GM12878 (cell line): Measurements from ENCODE around the gene RNLS. TPM values are rescaled to one million over a fixed set of nuclear protein-coding genes. Genes with fewer than 3 reads are reported as not detected.

Experiments
- ATAC-seq: fragments of 200-7000 bp; cut with Tn5 transposase; 3 replicates; pipeline ENCODE4 v1.9.1; 2020; ENCODE audit warnings: mild to moderate bottlenecking, moderate library complexity
- BruUV-seq: library from RNA; stranded (reverse); fragments of 400-500 nt; replicated peaks from 2 replicates; lab custom pipeline; 2021; lab: Mats Ljungman, UMichigan
- CTCF ChIA-PET: fragments of 300-600 bp; sonication (Branson Sonifier 250); formaldehyde crosslinking; extraction: SDS; loops from one replicate; lab custom pipeline; 2021; ENCODE audit warnings: inconsistent platforms; lab: Yijun Ruan, JAX
- POLR2A ChIA-PET: fragments of 350-600 bp; formaldehyde crosslinking; extraction: SDS; loops from one replicate; lab custom pipeline; 2021; ENCODE audit warnings: inconsistent platforms; lab: Charles Lee
- RAD21 ChIA-PET: fragments of 300-600 bp; sonication (Branson Sonifier 250); formaldehyde crosslinking; loops from one replicate; lab custom pipeline; 2023; ENCODE audit warnings: antibody characterized with exemption; ENCODE audit not compliant: unreplicated experiment; lab: Charles Lee
- SMC1A ChIA-PET: fragments of 300-600 bp; sonication (Branson Sonifier 250); formaldehyde crosslinking; loops from one replicate; lab custom pipeline; 2023; ENCODE audit not compliant: unreplicated experiment, uncharacterized antibody; lab: Charles Lee
- DNase-seq: peaks from one replicate; pipeline ENCODE4 v3.0.0-alpha.2; 2011; ENCODE audit warnings: low read depth, low spot score
- FAIRE-seq: peaks from 3 replicates; lab custom pipeline; 2011; peaks lifted over from hg19 to GRCh38; lab: Jason Lieb, UNC
- H2AFZ ChIP-seq: 2 replicates; pipeline ENCODE4 v1.6.0; 2011; ENCODE audit warnings: low read depth, low read length, control low read depth; ENCODE audit not compliant: control insufficient read depth
- H3K27ac ChIP-seq: 2 replicates; pipeline ENCODE4 v1.5.1; 2011; ENCODE audit warnings: control low read depth; ENCODE audit not compliant: control insufficient read depth, insufficient read depth
- H3K27me3 ChIP-seq, 2 experiments: replicated peaks in 1 of 2; 2 replicates each; pipeline versions ENCODE4 v1.6.0 to v1.6.1; 2011; ENCODE audit warnings: low read length in 1 of 2; ENCODE audit not compliant: control insufficient read depth in 2 of 2, insufficient read depth in 2 of 2
- H3K36me3 ChIP-seq, 2 experiments: 2 replicates each; pipeline ENCODE4 v1.5.1; 2011; ENCODE audit warnings: low read length in 1 of 2; ENCODE audit not compliant: control insufficient read depth in 2 of 2, insufficient read depth in 2 of 2
- H3K4me1 ChIP-seq: 2 replicates; pipeline ENCODE4 v1.6.1; 2011; ENCODE audit warnings: mild to moderate bottlenecking, low read length, moderate library complexity, mixed read lengths; ENCODE audit not compliant: control insufficient read depth, insufficient read depth
- H3K4me2 ChIP-seq: 2 replicates; pipeline ENCODE4 v1.6.0; 2011; ENCODE audit warnings: control low read depth; ENCODE audit not compliant: control insufficient read depth, insufficient read depth
- H3K4me3 ChIP-seq: fragments of 200-600 bp; sonication (generic); 2 replicates; pipeline ENCODE4 v1.5.1; 2016
- H3K79me2 ChIP-seq: 2 replicates; pipeline ENCODE4 v1.6.0; 2011; ENCODE audit warnings: low read length; ENCODE audit not compliant: control insufficient read depth, insufficient read depth
- H3K9ac ChIP-seq: 2 replicates; pipeline ENCODE4 v1.8.0; 2011; ENCODE audit warnings: low read length, control low read depth, mixed read lengths; ENCODE audit not compliant: control insufficient read depth, insufficient read depth
- H3K9me3 ChIP-seq: replicated peaks from 3 replicates; pipeline ENCODE4 v1.5.1; 2011; ENCODE audit warnings: mild to moderate bottlenecking, low read length; ENCODE audit not compliant: control insufficient read depth, insufficient read depth
- H4K20me1 ChIP-seq: 2 replicates; pipeline ENCODE4 v1.6.0; 2011; ENCODE audit not compliant: control insufficient read depth, insufficient read depth
- BCL11A ChIP-seq: IDR thresholded peaks from 2 replicates; pipeline ENCODE4 v1.6.1; 2011; ENCODE audit warnings: low read depth, low read length
- BMI1 ChIP-seq: fragments of 450-650 bp; IDR thresholded peaks from 2 replicates; pipeline ENCODE4 v1.6.1; 2016; ENCODE audit warnings: mild to moderate bottlenecking, moderate library complexity, borderline replicate concordance
- CBX3 ChIP-seq: fragments of 200-600 bp; sonication (generic); IDR thresholded peaks from 2 replicates; pipeline ENCODE4 v1.6.1; 2016; ENCODE audit warnings: low read depth, borderline replicate concordance
- CHD1 ChIP-seq: IDR thresholded peaks from 2 replicates; pipeline ENCODE4 v1.6.1; 2012; ENCODE audit warnings: low read depth, low read length, improper control_type of control experiment
- CHD2 ChIP-seq: IDR thresholded peaks from 2 replicates; pipeline ENCODE4 v1.6.1; 2011; ENCODE audit warnings: low read depth, low read length, improper control_type of control experiment, borderline replicate concordance
- CREM ChIP-seq: IDR thresholded peaks from 2 replicates; pipeline ENCODE4 v1.6.1; 2014; ENCODE audit warnings: antibody characterized with exemption, low read depth
- CUX1 ChIP-seq: IDR thresholded peaks from 2 replicates; pipeline ENCODE4 v1.6.1; 2012; ENCODE audit warnings: improper control_type of control experiment, low read depth, low read length; ENCODE audit not compliant: insufficient replicate concordance
- IRF4 ChIP-seq: IDR thresholded peaks from 2 replicates; pipeline ENCODE4 v1.6.1; 2011; ENCODE audit warnings: low read depth, low read length
- MEF2B ChIP-seq: fragments of 450-650 bp; IDR thresholded peaks from 2 replicates; pipeline ENCODE4 v1.6.1; 2018; ENCODE audit warnings: mild to moderate bottlenecking, moderate library complexity; ENCODE audit not compliant: partially characterized antibody, poor library complexity, severe bottlenecking
- NKRF ChIP-seq: fragments of 450-650 bp; conservative IDR thresholded peaks from 2 replicates; pipeline ENCODE4 v1.6.1; 2017; ENCODE audit warnings: mild to moderate bottlenecking, moderate library complexity
- NR2C1 ChIP-seq: fragments of 450-650 bp; IDR thresholded peaks from 2 replicates; pipeline ENCODE4 v1.6.1; 2017; ENCODE audit warnings: antibody characterized with exemption, mild to moderate bottlenecking, moderate library complexity
- NR2C2 ChIP-seq: IDR thresholded peaks from 2 replicates; pipeline ENCODE4 v1.6.1; 2011; ENCODE audit warnings: borderline replicate concordance, low read depth; ENCODE audit not compliant: control insufficient read depth, insufficient read length
- SMAD1 ChIP-seq: fragments of 450-650 bp; IDR thresholded peaks from 2 replicates; pipeline ENCODE4 v1.6.1; 2018; ENCODE audit warnings: mild to moderate bottlenecking, low read depth; ENCODE audit not compliant: partially characterized antibody
- TCF3 ChIP-seq: IDR thresholded peaks from 2 replicates; pipeline ENCODE4 v1.6.1; 2012; ENCODE audit warnings: low read depth, mild to moderate bottlenecking, low read length, borderline replicate concordance; ENCODE audit not compliant: insufficient read depth
- YY1 ChIP-seq: IDR thresholded peaks from 2 replicates; pipeline ENCODE4 v1.6.1; 2011; ENCODE audit warnings: low read depth, mild to moderate bottlenecking, low read length
- ZZZ3 ChIP-seq: IDR thresholded peaks from 2 replicates; pipeline ENCODE4 v1.6.1; 2011; ENCODE audit warnings: low read depth; ENCODE audit not compliant: control insufficient read depth, insufficient read length
- WGBS: methylation state at CpG from one replicate; pipeline ENCODE4 v1.1.6; 2016; ENCODE audit warnings: low lambda C conversion rate; ENCODE audit not compliant: insufficient replicate concordance, insufficient coverage; ENCODE audit errors: missing lambda C conversion rate; 5-methylcytosine and 5-hydroxymethylcytosine counted together
- in situ Hi-C: fragments of 300-500 bp; cut with MboI; formaldehyde crosslinking; loops from 9 replicates; pipeline ENCODE4 v1.14.3; 2018; ENCODE audit warnings: mixed read lengths
- intact Hi-C: fragments of 100-400 bp; cut with micrococcal nuclease; formaldehyde crosslinking; loops from one replicate; pipeline ENCODE4 v1.14.2; 2022; ENCODE audit not compliant: unreplicated experiment
- polyA plus RNA-seq, 11 experiments: library from polyadenylated mRNA; depleted of rRNA in 4 of 11; unstranded in 6 of 11; stranded (reverse) in 5 of 11; fragments of >200 nt; fragmentation: Nextera tagmentation in 4 of 11; fragmentation: Illumina TruSeq in 1 of 11; extraction: Ambion mirVana in 4 of 11; extraction: Trizol in 1 of 11; gene quantifications; 1 replicate in 1 of 11; 2 replicates in 10 of 11; pipeline versions ENCODE4 v1.2.1 to v1.2.3, GENCODE V29; 2011 to 2016; ENCODE audit warnings: inconsistent platforms in 2 of 11, missing spikeins in 2 of 11, low read depth in 1 of 11
- total RNA-seq, 4 experiments: library from RNA; depleted of rRNA in 3 of 4; stranded (reverse); fragments of >200 nt in 3 of 4; fragmentation: Illumina TruSeq in 1 of 4; extraction: Trizol in 1 of 4; gene quantifications; 2 replicates each; pipeline versions ENCODE4 v1.2.1 to v1.2.3, GENCODE V29; 2013 to 2021

RNLS gene
- total and polyA plus RNA-seq, 10 of the 15 experiments (the other 5 are each of a cell fraction or from before 2014, with no cell fraction given): 3.4 to 6.7 (median 4.6) TPM

DNA sequence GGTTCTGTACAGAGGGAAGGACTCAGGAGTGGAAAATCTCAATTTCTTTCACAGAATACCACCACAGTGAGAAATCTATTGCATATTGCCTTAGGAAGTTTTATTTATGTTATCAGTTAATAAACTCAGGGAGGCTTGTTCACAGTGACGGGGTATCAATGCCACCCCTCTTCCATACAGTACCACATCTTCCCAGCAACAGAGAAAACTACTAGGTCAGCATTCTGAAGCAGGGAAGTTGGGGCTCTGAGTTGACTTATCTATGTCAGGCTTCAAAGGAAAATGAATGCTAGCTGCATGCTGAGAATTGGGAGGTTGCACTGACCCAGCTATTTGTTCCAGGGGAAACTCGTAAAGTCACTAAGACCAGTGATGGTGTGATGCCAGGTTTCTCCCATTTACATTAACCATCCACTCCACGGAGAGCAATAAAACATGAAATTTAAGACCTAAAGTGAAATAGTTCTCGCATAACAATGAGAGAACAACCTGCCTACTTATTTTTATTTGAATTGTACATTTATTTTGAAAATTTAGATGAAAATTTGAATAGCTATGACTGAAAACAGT lies 266.7 kb downstream of the RNLS start:
- H3K9me3 ChIP-seq: peaks cover 11% of the 10 kb centered on the region; the same call in 2 of the 3 replicates
- in situ Hi-C loops: no loop called here
- H3K4me1 ChIP-seq: no peaks in the 10 kb centered on the region
- ChIA-PET RAD21 (interaction anchor here (2.2 kb wide), 1 partner anchor 70 kb away, joined by 9 read pairs; no protein-coding TSS in a partner anchor), SMC1A (interaction anchor here (0.5 to 2.4 kb wide), 12 partner anchors 12 to 553 kb away, joined by 3 to 15 read pairs (median 4); no protein-coding TSS in a partner anchor), POLR2A (no interaction called here), CTCF (interaction anchor here (1.2 to 2.0 kb wide), 4 partner anchors 8 to 67 kb away, joined by 3 to 8 read pairs (median 4); no protein-coding TSS in a partner anchor)
- H3K79me2 ChIP-seq: no peaks in the 10 kb centered on the region
- no peak for ATAC-seq
- no peak for FAIRE-seq
- DNase-seq: no peak
- 95% methylated on average over 4 of the region's 4 CpGs for WGBS
- BruUV-seq: no TSS peak
- H3K4me2 ChIP-seq: no peak overlapping the region
- H3K36me3 ChIP-seq: no peaks in the 10 kb centered on the region; a peak in 1 of 4 replicates
- no peak overlapping the region for H3K9ac ChIP-seq
- H3K27ac ChIP-seq: no peak overlapping the region
- no peak overlapping the region for H3K4me3 ChIP-seq
- no peak overlapping the region for H2AFZ ChIP-seq
- no peaks in the 10 kb centered on the region for H3K27me3 ChIP-seq
- H4K20me1 ChIP-seq: no peaks in the 10 kb centered on the region
- TF ChIP-seq NR2C1 (no peak), CHD2 (no peak), CREM (no peak), MEF2B (no peak), IRF4 (no peak), CBX3 (no peak), CUX1 (no peak), TCF3 (no peak), CHD1 (no peak), BCL11A (no peak), BMI1 (no peak), NR2C2 (no peak), YY1 (no peak), SMAD1 (no peak), NKRF (no peak), ZZZ3 (no peak)
- intact Hi-C loops: no loop called here
